Uterus (tissue), 2 donors: Measurements from ENCODE around the gene DNAAF9.

Experiments
- POLR2A ChIP-seq, 2 donors: fragments of 450-650 bp; IDR thresholded peaks; one replicate each; pipeline ENCODE4 v1.6.1; 2016; ENCODE audit warnings: antibody characterized with exemption in 2 of 2, mild to moderate bottlenecking in 1 of 2, moderate library complexity in 1 of 2
- TF ChIP-seq, protein P1 (sequence below), 4 experiments: fragments of 200-600 bp in 2 of 4; fragments of 450-650 bp in 2 of 4; sonication (generic) in 2 of 4; IDR thresholded peaks; one replicate each; pipeline ENCODE4 v1.5.1; 2016 to 2019; ENCODE audit warnings: antibody characterized with exemption in 4 of 4, mild to moderate bottlenecking in 2 of 4, moderate library complexity in 1 of 4

DNA sequence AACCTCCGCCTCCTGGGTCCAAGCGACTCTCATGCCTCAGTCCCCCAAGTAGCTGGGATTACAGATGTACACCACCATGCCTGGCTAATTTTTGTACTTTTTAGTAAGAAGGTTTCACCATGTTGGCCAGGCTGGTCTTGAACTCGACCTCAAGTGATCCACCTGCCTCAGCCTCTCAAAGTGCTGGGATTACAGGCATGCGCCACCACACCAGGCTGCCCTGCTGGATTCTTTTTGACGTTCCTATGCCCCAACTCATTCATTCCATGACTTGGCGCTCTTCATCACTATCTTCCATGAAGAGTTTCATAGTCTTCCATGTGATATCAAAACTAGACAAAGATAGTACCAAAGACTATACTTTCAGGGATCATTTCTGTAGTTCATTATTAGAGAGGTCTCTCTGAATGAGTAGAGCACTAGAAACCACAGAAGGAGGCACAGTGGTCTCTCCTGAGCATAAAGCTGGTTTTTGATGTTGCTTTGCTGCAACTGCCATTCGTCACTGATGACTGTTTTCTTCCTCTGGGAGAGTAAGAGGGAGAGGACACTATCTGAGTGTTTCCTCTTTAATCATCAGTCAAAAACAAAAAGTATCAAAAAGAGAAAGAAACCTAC lies 23.5 kb downstream of the DNAAF9 start:
- TF ChIP-seq, protein P1, sequence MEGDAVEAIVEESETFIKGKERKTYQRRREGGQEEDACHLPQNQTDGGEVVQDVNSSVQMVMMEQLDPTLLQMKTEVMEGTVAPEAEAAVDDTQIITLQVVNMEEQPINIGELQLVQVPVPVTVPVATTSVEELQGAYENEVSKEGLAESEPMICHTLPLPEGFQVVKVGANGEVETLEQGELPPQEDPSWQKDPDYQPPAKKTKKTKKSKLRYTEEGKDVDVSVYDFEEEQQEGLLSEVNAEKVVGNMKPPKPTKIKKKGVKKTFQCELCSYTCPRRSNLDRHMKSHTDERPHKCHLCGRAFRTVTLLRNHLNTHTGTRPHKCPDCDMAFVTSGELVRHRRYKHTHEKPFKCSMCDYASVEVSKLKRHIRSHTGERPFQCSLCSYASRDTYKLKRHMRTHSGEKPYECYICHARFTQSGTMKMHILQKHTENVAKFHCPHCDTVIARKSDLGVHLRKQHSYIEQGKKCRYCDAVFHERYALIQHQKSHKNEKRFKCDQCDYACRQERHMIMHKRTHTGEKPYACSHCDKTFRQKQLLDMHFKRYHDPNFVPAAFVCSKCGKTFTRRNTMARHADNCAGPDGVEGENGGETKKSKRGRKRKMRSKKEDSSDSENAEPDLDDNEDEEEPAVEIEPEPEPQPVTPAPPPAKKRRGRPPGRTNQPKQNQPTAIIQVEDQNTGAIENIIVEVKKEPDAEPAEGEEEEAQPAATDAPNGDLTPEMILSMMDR (IDR thresholded peaks at IDR 0.05), result no peak
- no peak for TF ChIP-seq POLR2A (IDR thresholded peaks at IDR 0.05)
